COR-L47 (cell line): Measurements from ENCODE around the gene SLC48A1.

Experiments
- DNase-seq: peaks from one replicate; lab custom pipeline; 2025; lab: John Stamatoyannopoulos, UW

Gene SLC48A1

DNA sequence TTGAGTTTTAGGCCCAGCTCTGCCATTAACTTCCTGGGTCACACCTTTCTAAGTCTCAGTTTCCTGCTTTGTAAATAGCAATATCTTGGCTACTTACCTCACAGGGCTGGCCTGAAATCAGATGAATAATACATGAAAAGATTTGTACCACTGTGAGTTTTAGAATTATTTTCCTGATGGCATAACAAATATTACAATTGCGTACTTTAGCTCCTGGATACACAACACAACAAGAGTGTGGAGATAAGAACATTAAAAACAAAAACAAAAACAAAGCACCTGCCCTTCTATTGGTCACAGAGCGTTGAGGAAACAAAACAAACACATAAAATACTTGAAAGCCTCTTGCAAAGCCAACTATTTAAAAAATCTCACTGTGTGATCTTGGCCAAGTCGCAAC is 51.6 kb downstream of the SLC48A1 start:
- no peak for DNase-seq

DNA sequence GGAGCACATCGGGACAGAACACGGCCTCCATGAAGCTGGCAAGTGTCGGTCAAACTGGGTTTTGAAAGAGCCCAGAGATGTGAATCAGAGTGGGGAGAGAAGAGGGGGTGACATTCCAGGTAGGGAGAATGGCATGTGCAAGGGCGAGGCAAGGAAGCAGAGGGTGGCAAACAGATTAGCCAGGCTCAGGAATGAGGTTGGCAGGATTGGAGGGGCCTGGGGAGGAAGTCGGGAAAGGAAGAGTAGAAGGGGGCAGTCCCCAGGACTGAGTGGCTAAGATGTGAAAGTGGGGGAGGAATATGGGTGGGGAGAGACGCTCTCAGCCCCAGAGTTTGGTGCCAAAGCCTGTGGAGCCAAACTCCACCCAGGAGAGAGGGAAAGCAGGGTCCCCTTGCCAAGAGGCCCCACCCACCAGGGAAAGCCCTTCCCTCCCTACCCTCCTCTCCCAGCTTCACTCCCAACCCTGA is 52.2 kb downstream of the SLC48A1 start:
- DNase-seq = no peak

DNA sequence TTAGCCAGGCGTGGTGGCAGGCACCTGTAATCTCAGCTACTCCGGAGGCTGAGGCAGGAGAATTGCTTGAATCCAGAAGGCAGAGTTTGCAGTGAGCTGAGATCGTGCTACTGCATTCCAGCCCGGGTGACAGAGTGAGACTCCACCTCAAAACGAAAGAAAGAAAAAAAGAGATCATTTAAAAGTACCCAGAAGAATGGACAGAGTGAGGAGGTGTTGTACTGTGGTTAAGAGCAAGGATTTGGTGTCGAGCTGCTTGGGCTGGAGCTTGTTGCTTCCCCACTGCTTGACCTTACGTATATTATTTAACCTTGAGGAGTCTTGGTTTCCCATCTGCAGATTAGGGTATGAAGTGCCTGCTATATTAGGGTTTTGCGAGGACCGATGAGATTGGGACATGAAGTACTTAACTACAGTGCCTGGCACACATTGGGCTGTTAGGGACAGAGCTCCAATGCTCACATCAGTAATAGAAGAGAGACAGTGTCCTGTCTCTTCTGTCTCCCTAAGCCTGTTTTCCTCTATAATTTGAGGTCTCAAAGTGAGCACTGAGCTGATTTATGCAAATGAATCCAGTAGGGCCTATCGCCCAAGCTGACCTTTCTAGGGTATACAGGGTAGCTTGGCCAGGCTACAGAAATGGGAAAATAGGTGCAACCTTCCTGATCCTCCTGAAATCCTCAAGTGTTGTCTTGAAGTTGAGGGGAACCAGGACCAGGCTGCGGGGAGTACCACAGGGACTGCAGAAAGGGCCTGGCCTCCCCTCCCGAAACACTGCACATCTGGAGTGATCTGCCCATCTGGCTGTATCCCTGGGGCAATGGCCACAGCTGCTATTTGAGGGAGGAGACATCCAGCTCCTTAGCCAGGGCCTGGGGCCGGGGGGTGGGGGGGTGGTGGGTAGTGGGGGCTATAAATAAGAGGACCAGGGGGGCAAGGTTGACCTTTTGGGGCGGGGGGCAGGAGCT is 55.3 kb downstream of the SLC48A1 start:
- no peak for DNase-seq

DNA sequence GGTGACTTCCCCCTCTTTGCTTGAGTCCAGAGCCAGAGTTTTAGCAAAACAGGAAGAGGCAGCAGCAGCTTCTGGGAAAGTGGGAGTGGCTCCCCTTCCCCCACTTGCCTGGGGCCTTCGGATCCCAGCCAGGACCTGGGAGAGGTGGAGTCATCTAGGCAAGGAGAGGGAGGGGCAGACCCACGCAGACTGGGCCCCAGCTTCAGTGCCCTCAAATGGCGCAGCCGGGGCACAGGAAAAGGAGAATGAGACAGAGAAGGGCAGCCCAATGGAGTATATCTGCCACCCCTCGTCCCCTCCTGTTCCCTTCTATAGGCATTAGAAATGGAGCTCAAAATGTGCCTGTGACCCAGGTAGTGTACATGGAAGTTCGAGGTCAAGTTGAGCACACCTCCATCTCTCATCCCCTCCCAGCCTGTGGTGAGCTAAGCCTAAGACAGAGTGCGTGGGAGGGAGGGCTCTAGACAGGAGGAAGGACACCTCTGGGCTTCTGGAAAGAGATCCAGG is 56.0 kb downstream of the SLC48A1 start:
- DNase-seq = no peak

DNA sequence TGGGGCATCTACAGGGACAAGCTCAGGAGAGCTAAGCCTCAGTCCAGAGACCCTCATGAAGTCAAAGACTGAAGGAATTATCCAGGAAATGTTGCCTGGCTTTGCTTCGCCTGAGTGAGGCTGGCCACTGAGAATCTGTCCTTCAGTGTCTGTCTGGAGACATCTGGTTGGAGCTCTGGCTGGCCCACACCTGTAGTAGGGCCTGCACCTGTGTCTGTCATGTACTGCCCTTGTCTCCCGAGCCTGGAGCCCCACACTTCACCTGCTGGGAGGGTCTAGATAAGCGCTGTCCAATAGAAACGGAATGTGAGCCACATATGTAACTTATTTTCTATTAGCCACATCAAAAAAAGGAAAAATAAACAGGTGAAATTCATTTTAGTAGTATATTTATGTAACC is 56.5 kb downstream of the SLC48A1 start:
- DNase-seq = no peak
